Lower leg skin (tissue), 3 donors: ENCODE measurements around the gene NPIPB8.
"Not testable (repeated sequence)": the region's sequence is repeated elsewhere in the genome, so short reads cannot be mapped to it uniquely, and the experiment has no call there.

Source experiments
- CTCF ChIP-seq, 3 donors: fragments of 450-650 bp; IDR thresholded peaks; one replicate each; pipeline ENCODE4 v1.5.1; 2016; ENCODE audit warnings: antibody characterized with exemption in 3 of 3, mild to moderate bottlenecking in 3 of 3, moderate library complexity in 2 of 3
- POLR2A ChIP-seq, 2 donors: fragments of 450-650 bp; IDR thresholded peaks; one replicate each; pipeline ENCODE4 v1.6.1; 2016 to 2017; ENCODE audit warnings: antibody characterized with exemption in 2 of 2, mild to moderate bottlenecking in 1 of 2, moderate library complexity in 1 of 2

GRCh38 chr16:28613912-28614311, 24.0 kb upstream of the NPIPB8 start:
- not testable (repeated sequence) for TF ChIP-seq CTCF, POLR2A (IDR thresholded peaks at IDR 0.05)
